Raji (cell line): ENCODE data around the gene SMIM1.

Experiments used
- POLR2A ChIP-seq: IDR thresholded peaks from 2 replicates; pipeline ENCODE4 v1.6.1; 2011; ENCODE audit warnings: low read depth, low read length, control low read depth; ENCODE audit not compliant: insufficient read depth

SMIM1 gene

DNA sequence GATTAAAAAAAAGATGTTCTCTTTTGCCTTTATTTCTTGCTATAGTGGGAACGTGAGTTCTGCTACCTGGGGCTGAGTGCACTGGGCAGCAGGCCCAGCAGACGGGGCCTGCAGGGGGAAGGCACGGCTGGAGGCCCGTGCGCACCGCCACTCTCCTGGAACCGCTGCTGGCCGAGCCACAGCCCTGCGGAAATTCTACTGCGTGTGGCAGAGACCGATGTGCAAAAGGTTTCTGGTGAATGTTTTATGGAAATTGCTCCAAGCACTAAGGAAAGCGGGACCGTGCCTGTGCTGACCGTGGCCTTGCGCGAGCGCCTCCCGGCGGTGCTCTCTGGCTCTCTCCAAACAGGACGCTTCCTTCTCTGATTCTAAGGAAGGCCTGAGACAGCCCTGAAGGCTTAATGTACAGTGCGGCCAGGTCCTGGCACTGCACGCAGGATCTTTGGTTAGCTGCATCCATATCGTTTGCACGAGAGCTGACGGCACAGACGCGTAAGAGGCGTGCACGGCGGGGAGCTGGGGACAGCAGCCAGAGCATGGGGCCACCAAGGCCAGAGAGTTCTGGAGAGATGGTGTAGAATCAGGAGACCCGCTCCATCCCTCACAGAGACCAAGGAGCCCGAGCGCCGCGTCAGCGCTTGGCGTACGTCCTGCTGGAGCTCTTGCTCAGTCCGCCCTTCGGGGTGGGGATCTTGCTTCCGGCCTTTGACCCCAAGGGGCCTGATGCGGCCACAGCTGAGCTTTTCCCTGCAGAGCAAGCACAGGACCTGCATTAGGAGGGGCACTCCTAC, 42.4 kb downstream of the SMIM1 start:
- no peak for TF ChIP-seq POLR2A

DNA sequence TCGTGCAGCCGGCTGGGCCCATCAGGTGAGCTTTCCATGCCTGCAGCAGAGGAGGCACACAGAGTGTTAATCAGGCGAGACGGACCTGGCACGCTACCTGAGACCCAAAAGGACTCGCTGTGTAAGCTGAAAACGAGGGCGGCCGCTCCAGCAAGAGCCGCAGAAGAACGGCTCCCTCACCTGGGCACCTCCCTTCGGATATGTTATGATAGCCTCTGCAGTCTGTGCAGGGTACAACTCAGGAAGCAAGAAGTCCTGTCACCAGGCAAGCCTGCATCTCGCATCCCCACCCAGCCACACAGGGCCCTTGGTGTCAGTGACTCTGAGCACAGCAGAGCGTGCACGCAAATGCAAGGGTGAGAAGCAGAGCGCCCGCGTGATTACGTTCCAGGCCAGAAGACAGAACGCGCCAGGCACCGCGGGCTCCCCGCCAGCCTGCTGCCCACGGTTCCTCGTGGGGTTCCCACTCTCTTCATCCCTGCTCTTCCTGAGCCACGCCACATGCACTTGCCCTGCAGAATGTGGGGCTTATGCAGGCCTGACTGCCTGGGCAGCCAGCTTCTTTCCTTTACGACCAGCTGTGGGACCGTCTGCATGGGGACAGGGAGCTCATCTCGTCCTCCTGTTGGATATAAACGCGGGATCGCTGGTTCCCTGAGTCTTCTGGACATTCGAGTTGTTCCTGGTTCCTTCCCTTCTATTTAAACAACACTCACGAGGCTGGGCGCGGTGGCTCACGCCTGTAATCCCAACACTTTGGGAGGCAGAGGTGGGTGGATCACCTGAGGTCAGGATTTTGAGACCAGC, 44.0 kb downstream of the SMIM1 start:
- TF ChIP-seq POLR2A: no peak

DNA sequence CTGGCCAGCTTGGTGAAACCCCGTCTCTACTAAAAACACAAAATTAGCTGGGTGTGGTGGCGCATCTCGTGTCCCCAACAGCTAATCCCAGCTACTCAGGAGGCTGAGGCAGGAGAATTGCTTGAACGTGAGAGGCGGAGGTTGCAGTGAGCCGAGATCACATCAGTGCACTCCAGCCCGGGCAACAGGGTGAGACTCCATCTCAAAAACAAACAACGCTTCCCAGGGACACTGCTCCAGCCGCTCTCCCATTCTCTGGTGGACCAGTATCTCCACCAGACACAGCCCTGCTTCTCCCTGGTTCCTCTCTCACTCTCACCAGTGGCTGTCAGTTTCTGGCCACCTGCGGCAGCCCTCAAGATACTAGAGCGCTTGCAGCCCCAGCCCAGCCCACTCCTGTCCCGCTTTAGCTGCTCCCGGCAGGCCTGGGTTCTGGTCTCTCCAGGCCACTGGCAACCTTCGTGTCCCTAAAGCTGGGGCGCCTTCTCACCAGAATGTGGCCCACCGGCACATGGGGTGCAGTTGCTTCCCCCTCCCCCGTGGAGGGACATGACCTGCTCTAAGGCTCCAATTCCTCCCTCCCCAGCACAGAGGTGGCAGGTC, 44.7 kb downstream of the SMIM1 start:
- TF ChIP-seq POLR2A: no peak

DNA sequence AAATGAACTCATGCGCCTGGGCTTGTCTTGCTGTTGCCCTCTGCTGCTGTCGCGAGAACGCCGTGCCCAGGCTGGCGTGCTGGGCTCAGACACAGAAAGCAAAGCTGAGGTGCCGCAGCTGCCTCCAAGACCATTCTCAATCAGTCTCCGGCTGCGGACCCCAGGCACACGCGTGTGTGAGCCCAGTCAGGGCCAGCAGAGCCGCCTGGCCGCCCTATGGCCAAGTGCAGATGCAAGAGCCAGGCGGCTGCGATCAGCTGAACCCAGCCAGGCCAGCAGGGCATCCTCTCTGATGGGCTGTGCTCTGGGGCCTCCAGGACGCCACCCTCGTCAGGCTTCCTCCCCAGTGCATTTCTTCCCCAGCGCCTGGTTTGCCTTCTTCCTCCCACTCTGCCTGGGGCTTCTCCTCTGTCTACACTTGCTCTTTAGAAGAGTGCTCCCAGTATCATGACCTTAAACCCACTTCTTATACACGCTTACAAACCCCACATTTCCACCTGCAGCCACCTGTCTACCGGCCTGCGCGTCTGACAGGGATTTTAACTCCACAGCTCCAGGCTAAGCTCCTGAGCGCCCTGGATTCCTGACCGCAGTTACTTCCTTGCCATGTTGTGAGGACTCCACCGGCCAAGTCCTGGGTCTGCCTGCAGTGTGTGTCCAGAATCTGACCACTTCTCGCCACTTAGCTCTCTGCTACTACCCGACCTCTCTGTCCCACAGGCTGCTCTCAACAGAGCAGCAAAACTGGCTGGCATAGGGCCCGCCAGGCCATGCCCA, 45.5 kb downstream of the SMIM1 start:
- no peak for TF ChIP-seq POLR2A

DNA sequence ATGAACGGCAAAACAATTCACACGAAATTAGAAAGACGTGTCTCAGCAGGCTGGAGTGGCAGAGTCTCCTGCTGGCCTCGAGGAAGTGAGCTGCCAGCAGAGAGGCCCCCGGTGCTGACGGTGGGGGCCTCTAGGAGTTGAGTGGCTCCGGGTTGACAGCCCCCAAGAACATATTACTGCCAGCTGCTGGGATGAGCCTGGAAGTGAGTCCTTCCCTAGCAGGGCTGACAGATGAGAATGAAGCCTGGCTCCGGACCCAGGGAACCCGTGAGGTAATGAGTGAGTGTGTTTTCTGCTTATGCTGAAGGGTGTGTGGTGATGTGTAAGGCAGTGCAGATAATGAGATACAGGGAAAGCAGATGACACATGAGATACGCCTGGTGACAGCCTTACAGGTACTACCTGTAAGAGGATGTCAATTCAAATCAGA, 47.2 kb downstream of the SMIM1 start:
- TF ChIP-seq POLR2A: no peak

- TF ChIP-seq POLR2A: no peak
Measured at GRCh38 chr1:3820316-3820715, 47.8 kb downstream of the SMIM1 start.

DNA sequence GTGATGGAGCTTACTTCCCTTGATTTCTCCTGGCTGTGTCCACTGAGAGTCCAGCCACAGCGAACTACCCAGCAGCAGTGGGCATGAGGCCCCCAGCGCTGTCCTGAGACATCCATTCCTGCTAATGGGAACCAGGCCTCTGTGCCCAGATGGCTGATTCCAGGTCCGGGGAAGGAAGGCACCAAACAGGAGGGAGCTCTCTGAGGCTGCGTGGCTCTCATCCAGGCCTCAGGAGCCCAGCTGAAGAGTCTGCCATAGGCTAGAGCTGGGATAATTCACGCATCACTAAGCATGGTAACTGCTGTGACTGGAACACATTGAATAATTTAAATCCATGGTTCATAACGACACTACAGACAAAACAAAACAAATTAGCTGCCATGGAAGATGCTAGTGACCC, 48.5 kb downstream of the SMIM1 start:
- TF ChIP-seq POLR2A: no peak

DNA sequence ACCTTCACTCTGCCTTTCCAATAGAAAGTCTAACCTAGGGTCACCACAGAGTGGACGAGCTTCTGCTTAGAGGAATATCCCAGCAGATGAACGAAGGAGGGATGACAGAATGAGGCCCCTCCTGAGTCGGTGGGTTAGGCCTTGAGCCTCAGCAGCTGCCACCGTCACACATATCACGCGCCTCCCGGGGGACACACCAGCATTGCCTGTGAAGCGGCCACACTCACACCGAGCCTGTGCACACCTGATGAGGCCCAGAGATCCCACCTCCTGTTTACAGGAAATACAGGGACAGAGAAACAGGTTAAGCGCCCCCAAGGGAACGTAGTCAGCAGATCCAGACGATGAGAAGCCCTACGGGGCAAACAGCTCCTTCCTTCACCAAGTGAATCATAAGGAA, 48.9 kb downstream of the SMIM1 start:
- no peak for TF ChIP-seq POLR2A

GRCh38 chr1:3821908-3822307, 49.4 kb downstream of the SMIM1 start:
- no peak for TF ChIP-seq POLR2A

DNA sequence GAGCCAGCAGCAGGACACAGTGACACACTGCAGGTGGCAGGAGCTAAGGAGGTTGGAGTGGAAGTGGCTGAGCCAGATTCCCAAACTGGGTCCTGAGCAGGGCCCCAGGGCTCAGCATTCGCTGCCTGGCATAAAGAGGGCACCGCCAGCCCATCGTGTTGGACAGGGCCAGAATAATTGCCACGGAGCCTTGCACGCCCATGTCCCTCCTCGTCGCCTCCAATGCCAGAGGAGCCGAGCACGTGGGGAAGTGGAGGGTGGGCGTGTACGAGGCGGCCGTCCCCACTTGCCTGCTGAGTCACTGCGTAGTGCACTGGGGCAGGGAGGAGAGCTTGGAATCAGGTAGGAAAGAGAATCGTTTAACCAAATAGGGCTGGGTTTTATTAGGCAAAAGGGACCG, 49.9 kb downstream of the SMIM1 start:
- TF ChIP-seq POLR2A: no peak

GRCh38 chr1:3824650-3825049, 52.1 kb downstream of the SMIM1 start:
- TF ChIP-seq POLR2A: no peak

- no peak for TF ChIP-seq POLR2A
Measured at GRCh38 chr1:3825356-3825755, 52.8 kb downstream of the SMIM1 start.
